BJ (cell line): ENCODE data around the gene PGM1. TPM values are rescaled to one million over a fixed set of nuclear protein-coding genes. Genes with fewer than 3 reads are reported as not detected.

ENCODE experiments used
- CTCF ChIA-PET: fragments of 350-600 bp; formaldehyde crosslinking; extraction: SDS; loops from one replicate; lab custom pipeline; 2021; ENCODE audit warnings: antibody characterized with exemption, inconsistent platforms; lab: Yijun Ruan, JAX
- POLR2A ChIA-PET: fragments of 300-600 bp; sonication (Branson Sonifier 250); formaldehyde crosslinking; extraction: SDS; loops from one replicate; lab custom pipeline; 2021; ENCODE audit warnings: antibody characterized with exemption; lab: Charles Lee
- DNase-seq: peaks from one replicate; pipeline ENCODE4 v3.0.0-alpha.2; 2011; ENCODE audit warnings: low read depth
- H3K27me3 ChIP-seq: 2 replicates; pipeline ENCODE4 v1.6.0; 2011; ENCODE audit warnings: low read length; ENCODE audit not compliant: control insufficient read depth, insufficient read depth
- H3K36me3 ChIP-seq: 2 replicates; pipeline ENCODE4 v1.5.1; 2011; ENCODE audit warnings: low read length; ENCODE audit not compliant: control insufficient read depth, insufficient read depth
- H3K4me3 ChIP-seq: 2 replicates; pipeline ENCODE4 v1.5.1; 2011; ENCODE audit warnings: low read depth, mild to moderate bottlenecking, control low read depth, low read length
- CTCF ChIP-seq: IDR thresholded peaks from 2 replicates; pipeline ENCODE4 v1.5.1; 2011; ENCODE audit warnings: low read depth, mild to moderate bottlenecking, control low read depth, inconsistent platforms, low read length, moderate library complexity; ENCODE audit not compliant: insufficient read depth
- polyA plus RNA-seq: library from polyadenylated mRNA; depleted of rRNA; stranded (reverse); fragments of >200 nt; gene quantifications from 2 replicates; pipeline ENCODE4 v1.2.3, GENCODE V29; 2011

The PGM1 gene
- polyA plus RNA-seq, 1 experiment: 29.6 TPM

DNA sequence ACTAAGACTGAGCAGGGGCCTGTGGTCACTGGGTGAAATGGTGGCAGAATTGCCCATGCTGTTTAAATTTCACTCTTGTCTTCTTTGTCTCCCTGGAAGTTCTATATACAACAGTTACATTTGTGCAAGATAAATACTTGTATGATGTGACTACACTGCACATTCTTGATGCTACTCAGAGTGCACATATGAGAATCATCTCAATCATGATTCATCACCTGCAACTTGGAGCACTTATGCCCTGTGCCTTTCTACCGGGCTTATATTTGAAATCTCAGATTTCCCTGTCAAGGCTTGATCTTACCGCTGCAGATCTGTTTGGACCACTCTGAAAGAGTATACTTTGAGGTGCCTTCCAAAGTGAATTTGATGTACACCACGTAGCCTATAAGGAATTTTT, 10.6 kb downstream of the PGM1 start:
- ChIA-PET POLR2A (no interaction called here), CTCF (no interaction called here)
- Histone ChIP-seq H3K4me3 (no peak overlapping the region), H3K27me3 (no peaks in the 10 kb centered on the region), H3K36me3 (no peaks in the 10 kb centered on the region; the same call in 1 of the 2 replicates)
- TF ChIP-seq CTCF: no peak
- no peak for DNase-seq

GRCh38 chr1:63607322-63607721, 14.1 kb downstream of the PGM1 start:
- POLR2A ChIA-PET: no interaction called here
- no peaks in the 10 kb centered on the region for H3K27me3 ChIP-seq
- DNase-seq: no peak
- no peaks in the 10 kb centered on the region; the same call in 1 of the 2 replicates for H3K36me3 ChIP-seq
- no peak overlapping the region for H3K4me3 ChIP-seq
- CTCF ChIA-PET: interaction anchor here (1.0 kb wide), 1 partner anchor 12 kb away, joined by 3 read pairs; no protein-coding TSS in a partner anchor
- TF ChIP-seq CTCF: no peak

GRCh38 chr1:63611231-63611630, 18.0 kb downstream of the PGM1 start:
- POLR2A ChIA-PET: no interaction called here
- Histone ChIP-seq H3K4me3 (no peak overlapping the region), H3K27me3 (no peaks in the 10 kb centered on the region), H3K36me3 (no peaks in the 10 kb centered on the region)
- TF ChIP-seq CTCF: no peak
- no peak for DNase-seq
- CTCF ChIA-PET: interaction anchor here (0.7 to 1.3 kb wide), 3 partner anchors 35 to 527 kb away, joined by 3 to 5 read pairs (median 5); no protein-coding TSS in a partner anchor

DNA sequence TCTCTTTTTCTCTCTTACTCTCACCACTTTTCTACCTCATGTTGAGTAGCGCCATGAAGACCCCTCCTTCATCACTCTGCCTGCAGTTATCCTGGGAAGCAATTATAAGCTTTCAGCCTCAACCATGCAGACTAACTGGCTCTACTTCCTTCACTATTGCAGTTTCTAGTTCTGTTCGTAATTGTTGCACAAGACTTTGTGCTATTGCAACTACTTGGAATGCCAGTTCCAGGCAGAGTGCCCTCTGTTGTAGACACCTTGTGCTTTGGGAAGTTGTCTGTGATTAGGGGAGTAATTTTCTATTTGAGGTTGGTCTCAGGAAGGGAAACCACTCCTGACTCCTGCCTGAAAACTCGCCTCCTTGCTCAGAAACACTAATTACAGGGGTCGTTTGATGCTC, 19.4 kb downstream of the PGM1 start:
- CTCF ChIA-PET: interaction anchor here (0.9 to 1.0 kb wide), 2 partner anchors 634 kb away, joined by 3 read pairs; no protein-coding TSS in a partner anchor
- POLR2A ChIA-PET: no interaction called here
- DNase-seq: no peak
- Histone ChIP-seq H3K36me3 (no peaks in the 10 kb centered on the region), H3K4me3 (no peak overlapping the region), H3K27me3 (no peaks in the 10 kb centered on the region)
- TF ChIP-seq CTCF: no peak

DNA sequence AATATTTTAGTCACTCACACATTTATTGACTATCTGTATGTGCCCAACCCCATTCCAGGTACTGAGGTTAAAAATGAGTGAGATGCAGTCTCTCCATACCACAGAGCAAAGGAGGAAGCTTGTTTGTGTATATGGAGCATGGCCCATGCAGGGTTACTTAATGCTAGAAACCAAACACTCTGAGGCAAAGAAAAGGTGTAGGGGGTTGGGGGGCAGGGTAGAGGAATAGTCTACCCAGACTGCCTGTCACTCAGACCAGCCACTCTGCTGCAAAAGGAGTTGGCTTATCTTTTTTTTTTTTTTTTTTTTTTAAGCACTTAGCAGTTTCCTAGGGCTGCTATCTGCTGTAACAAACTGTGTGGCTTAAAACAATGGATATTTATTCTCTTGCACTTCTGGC, 19.8 kb downstream of the PGM1 start:
- no peaks in the 10 kb centered on the region for H3K36me3 ChIP-seq
- H3K4me3 ChIP-seq: no peak overlapping the region
- no peaks in the 10 kb centered on the region for H3K27me3 ChIP-seq
- ChIA-PET CTCF (interaction anchor here (1.0 to 1.2 kb wide), 2 partner anchors 10 to 633 kb away, joined by 3 read pairs; no protein-coding TSS in a partner anchor), POLR2A (no interaction called here)
- no peak for TF ChIP-seq CTCF
- no peak for DNase-seq
